WTC11 (cell line): ENCODE data around the gene RTN4RL1. TPM values are rescaled to one million over a fixed set of nuclear protein-coding genes. Genes with fewer than 3 reads are reported as not detected.

Source experiments
- ARID4B ChIP-seq: sonication (generic); formaldehyde crosslinking; IDR thresholded peaks from 2 replicates; pipeline ENCODE4 v1.8.0; 2023; ENCODE audit warnings: missing genetic modification reagents, mild to moderate bottlenecking, borderline replicate concordance
- CBFB ChIP-seq: sonication (generic); formaldehyde crosslinking; IDR thresholded peaks from 2 replicates; pipeline ENCODE4 v1.8.1; 2022; ENCODE audit warnings: mild to moderate bottlenecking, low read depth, missing genetic modification reagents
- ETV6 ChIP-seq: sonication (generic); formaldehyde crosslinking; IDR thresholded peaks from 2 replicates; pipeline ENCODE4 v1.8.1; 2022; ENCODE audit warnings: mild to moderate bottlenecking, missing genetic modification reagents
- FOXP1 ChIP-seq: sonication (generic); formaldehyde crosslinking; IDR thresholded peaks from 2 replicates; pipeline ENCODE4 v1.8.0; 2022; ENCODE audit warnings: missing genetic modification reagents, mild to moderate bottlenecking, moderate library complexity, borderline replicate concordance
- HMGXB4 ChIP-seq: sonication (generic); formaldehyde crosslinking; IDR thresholded peaks from 2 replicates; pipeline ENCODE4 v1.8.1; 2023; ENCODE audit warnings: mild to moderate bottlenecking, moderate library complexity, missing genetic modification reagents
- NFATC4 ChIP-seq: fragments of 250-450 bp; sonication (Bioruptor Pico); IDR thresholded peaks from 2 replicates; pipeline ENCODE4 v1.9.0; 2021; ENCODE audit warnings: mild to moderate bottlenecking
- NFYB ChIP-seq: sonication (generic); formaldehyde crosslinking; conservative IDR thresholded peaks from 2 replicates; pipeline ENCODE4 v1.8.0; 2022; ENCODE audit warnings: low read depth, missing genetic modification reagents
- NR3C1 ChIP-seq: sonication (generic); formaldehyde crosslinking; conservative IDR thresholded peaks from 2 replicates; pipeline ENCODE4 v1.8.1; 2023; ENCODE audit warnings: low read depth, mild to moderate bottlenecking, missing genetic modification reagents
- PREB ChIP-seq: sonication (generic); formaldehyde crosslinking; IDR thresholded peaks from 2 replicates; pipeline ENCODE4 v1.8.1; 2022; ENCODE audit warnings: mild to moderate bottlenecking, missing genetic modification reagents, moderate library complexity, borderline replicate concordance
- PRRX2 ChIP-seq: fragments of 250-450 bp; sonication (Bioruptor Pico); IDR thresholded peaks from 2 replicates; pipeline ENCODE4 v1.8.0; 2021; ENCODE audit warnings: mild to moderate bottlenecking
- SMAD4 ChIP-seq: sonication (generic); formaldehyde crosslinking; IDR thresholded peaks from 2 replicates; pipeline ENCODE4 v1.8.0; 2022; ENCODE audit warnings: mild to moderate bottlenecking, missing genetic modification reagents
- SOX15 ChIP-seq: fragments of 250-450 bp; sonication (Bioruptor Pico); IDR thresholded peaks from 2 replicates; pipeline ENCODE4 v1.9.0; 2021; ENCODE audit warnings: mild to moderate bottlenecking
- TCF7 ChIP-seq: sonication (generic); formaldehyde crosslinking; IDR thresholded peaks from 2 replicates; pipeline ENCODE4 v1.8.0; 2022; ENCODE audit warnings: mild to moderate bottlenecking, low read depth, missing genetic modification reagents, moderate library complexity
- TP53 ChIP-seq: sonication (generic); formaldehyde crosslinking; IDR thresholded peaks from 2 replicates; pipeline ENCODE4 v1.8.1; 2023; ENCODE audit warnings: mild to moderate bottlenecking, missing genetic modification reagents
- ZNF232 ChIP-seq: sonication (generic); formaldehyde crosslinking; IDR thresholded peaks from 2 replicates; pipeline ENCODE4 v1.8.0; 2022; ENCODE audit warnings: mild to moderate bottlenecking, missing genetic modification reagents
- ZNF263 ChIP-seq: sonication (generic); formaldehyde crosslinking; IDR thresholded peaks from 2 replicates; pipeline ENCODE4 v1.8.1; 2022; ENCODE audit warnings: low read depth, mild to moderate bottlenecking, moderate library complexity, missing genetic modification reagents
- ZNF317 ChIP-seq: sonication (generic); formaldehyde crosslinking; IDR thresholded peaks from 2 replicates; pipeline ENCODE4 v1.8.1; 2023; ENCODE audit warnings: low read depth, mild to moderate bottlenecking, moderate library complexity, missing genetic modification reagents, borderline replicate concordance
- ZNF396 ChIP-seq: fragments of 250-450 bp; sonication (Bioruptor Pico); IDR thresholded peaks from 2 replicates; pipeline ENCODE4 v1.8.0; 2021; ENCODE audit warnings: mild to moderate bottlenecking, moderate library complexity, borderline replicate concordance
- ZNF416 ChIP-seq: fragments of 250-450 bp; sonication (Bioruptor Pico); IDR thresholded peaks from 2 replicates; pipeline ENCODE4 v1.9.0; 2021; ENCODE audit warnings: mild to moderate bottlenecking, inconsistent platforms
- ZNF671 ChIP-seq: fragments of 250-450 bp; sonication (Bioruptor Pico); IDR thresholded peaks from 2 replicates; pipeline ENCODE4 v1.8.0; 2021; ENCODE audit warnings: mild to moderate bottlenecking
- ZSCAN18 ChIP-seq: fragments of 250-450 bp; sonication (Bioruptor Pico); IDR thresholded peaks from 2 replicates; pipeline ENCODE4 v2.1.2; 2022; ENCODE audit warnings: mild to moderate bottlenecking, moderate library complexity
- total RNA-seq: library from RNA; stranded (reverse); gene quantifications from 3 replicates; pipeline ENCODE4 v1.2.3, GENCODE V29; 2021
- TF ChIP-seq, protein P1 (sequence below): fragments of 200-600 bp; IDR thresholded peaks from 2 replicates; pipeline ENCODE4 v1.8.0; 2022; ENCODE audit warnings: antibody characterized with exemption

The RTN4RL1 gene
- total RNA-seq, 1 experiment from 2014 or later, result 0.72 TPM

- 0 out of 2 replicates have a peak, but pooled peaks have one; percentile 16 for TF ChIP-seq ARID4B (CRISPR knock-in tag)
- TF ChIP-seq NFATC4 (CRISPR knock-in tag), result 0 out of 2 replicates have a peak, but pooled peaks have one; percentile 7
- no peak for TF ChIP-seq TCF7 (CRISPR knock-in tag)
- peak; percentile 40; the same call in 1 of the 2 replicates for TF ChIP-seq HMGXB4 (CRISPR knock-in tag)
- TF ChIP-seq ZNF671 (CRISPR knock-in tag), result peak; percentile 67; the same call in 1 of the 2 replicates
- TF ChIP-seq NFYB, result no peak
- TF ChIP-seq, protein P1, sequence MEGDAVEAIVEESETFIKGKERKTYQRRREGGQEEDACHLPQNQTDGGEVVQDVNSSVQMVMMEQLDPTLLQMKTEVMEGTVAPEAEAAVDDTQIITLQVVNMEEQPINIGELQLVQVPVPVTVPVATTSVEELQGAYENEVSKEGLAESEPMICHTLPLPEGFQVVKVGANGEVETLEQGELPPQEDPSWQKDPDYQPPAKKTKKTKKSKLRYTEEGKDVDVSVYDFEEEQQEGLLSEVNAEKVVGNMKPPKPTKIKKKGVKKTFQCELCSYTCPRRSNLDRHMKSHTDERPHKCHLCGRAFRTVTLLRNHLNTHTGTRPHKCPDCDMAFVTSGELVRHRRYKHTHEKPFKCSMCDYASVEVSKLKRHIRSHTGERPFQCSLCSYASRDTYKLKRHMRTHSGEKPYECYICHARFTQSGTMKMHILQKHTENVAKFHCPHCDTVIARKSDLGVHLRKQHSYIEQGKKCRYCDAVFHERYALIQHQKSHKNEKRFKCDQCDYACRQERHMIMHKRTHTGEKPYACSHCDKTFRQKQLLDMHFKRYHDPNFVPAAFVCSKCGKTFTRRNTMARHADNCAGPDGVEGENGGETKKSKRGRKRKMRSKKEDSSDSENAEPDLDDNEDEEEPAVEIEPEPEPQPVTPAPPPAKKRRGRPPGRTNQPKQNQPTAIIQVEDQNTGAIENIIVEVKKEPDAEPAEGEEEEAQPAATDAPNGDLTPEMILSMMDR, result peak; percentile 81
- TF ChIP-seq SOX15 (CRISPR knock-in tag), result no peak
- peak; percentile 65; the same call in 1 of the 2 replicates for TF ChIP-seq FOXP1
- peak; percentile 65; the same call in 1 of the 2 replicates for TF ChIP-seq ZSCAN18
- no peak; the same call in 1 of the 2 replicates for TF ChIP-seq CBFB (CRISPR knock-in tag)
- TF ChIP-seq SMAD4 (CRISPR knock-in tag), result no peak
- no peak for TF ChIP-seq ZNF317 (CRISPR knock-in tag)
- peak; percentile 72; the same call in 1 of the 2 replicates for TF ChIP-seq ZNF416
- no peak for TF ChIP-seq NR3C1 (CRISPR knock-in tag)
- TF ChIP-seq PREB, result no peak
- TF ChIP-seq ZNF232 (CRISPR knock-in tag), result no peak
- TF ChIP-seq PRRX2 (CRISPR knock-in tag), result no peak
- no peak for TF ChIP-seq ETV6 (CRISPR knock-in tag)
- peak; percentile 68; the same call in 1 of the 2 replicates for TF ChIP-seq TP53 (CRISPR knock-in tag)
- TF ChIP-seq ZNF396 (CRISPR knock-in tag), result no peak
- no peak for TF ChIP-seq ZNF263 (CRISPR knock-in tag)
Observed at GRCh38 chr17:2058586-2059546, 33.7 kb upstream of the RTN4RL1 start (continued).
